HG03457 (cell line): Measurements from ENCODE around the gene ZGPAT.
"Not testable (repeated sequence)": the region's sequence is repeated elsewhere in the genome, so short reads cannot be mapped to it uniquely, and the experiment has no call there.

Experiments
- ATAC-seq: cut with Tn5 transposase; IDR thresholded peaks from one replicate; pipeline ENCODE4 v1.9.1; 2021; ENCODE audit warnings: moderate number of reproducible peaks; ENCODE audit not compliant: unreplicated experiment

ZGPAT gene

DNA sequence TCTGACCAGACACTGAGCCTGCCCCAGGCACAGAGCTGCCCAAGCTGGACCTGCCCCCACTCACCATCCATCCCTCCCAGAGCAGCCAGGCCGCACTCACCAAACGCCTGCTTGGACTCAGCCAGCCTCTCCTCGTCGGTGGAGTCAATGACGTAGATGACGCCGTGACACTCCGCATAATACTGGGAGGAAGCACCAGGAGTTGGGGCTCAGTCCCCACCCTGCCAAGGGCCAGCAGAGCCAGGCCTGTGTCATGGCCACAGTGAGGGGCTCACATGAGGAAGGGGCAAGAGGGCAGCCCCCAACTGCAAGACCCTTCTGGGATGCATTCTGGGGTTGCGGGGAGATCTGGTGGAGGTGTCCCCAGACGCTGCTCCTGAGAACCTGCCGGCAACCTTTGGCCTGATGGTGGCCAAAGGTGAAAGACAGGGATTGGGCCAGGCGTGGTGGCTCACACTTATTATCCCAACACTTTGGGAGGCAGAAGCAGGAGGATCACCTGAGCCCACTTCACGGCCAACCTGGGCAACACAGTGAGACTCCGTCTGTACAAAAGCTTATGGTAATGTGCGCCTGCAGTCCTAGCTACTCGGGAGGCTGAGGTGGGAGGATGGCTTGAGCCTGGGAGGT lies 5.7 kb upstream of the ZGPAT start:
- no peak for ATAC-seq

DNA sequence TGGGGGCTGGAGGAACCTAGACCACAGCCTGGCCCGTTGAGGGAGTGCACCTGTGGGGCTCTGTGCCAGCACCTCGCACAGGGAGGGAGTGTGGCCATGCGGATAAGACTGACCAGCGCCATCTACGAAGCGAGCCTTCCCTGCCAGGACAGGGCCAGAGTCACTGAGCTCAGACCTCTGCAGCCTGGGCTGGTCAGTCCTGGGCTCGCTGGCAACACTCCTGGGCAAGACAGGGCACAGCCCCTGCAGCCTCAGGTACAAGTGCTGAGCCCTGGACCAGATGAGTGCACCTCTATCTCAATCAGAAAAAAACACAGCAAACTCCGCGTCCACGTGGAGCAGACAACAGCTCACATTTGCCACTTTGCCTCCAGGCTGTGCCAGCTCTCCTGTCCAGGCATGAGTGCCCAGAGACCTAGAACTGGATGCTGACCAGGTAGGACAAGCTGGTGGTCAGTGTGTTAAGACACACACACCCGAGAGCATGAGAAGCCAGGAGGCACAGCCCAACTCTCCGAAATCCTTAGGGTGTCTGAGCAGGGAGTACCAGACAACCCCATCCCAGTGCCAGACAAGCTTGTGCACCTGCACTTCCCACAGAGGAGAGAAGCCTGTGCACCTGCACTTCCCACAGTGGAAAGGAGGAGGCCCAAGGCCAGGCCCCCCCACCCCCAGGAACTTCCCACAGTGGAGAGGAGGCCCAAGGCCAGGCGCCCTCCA lies 4.9 kb upstream of the ZGPAT start:
- ATAC-seq: no peak

DNA sequence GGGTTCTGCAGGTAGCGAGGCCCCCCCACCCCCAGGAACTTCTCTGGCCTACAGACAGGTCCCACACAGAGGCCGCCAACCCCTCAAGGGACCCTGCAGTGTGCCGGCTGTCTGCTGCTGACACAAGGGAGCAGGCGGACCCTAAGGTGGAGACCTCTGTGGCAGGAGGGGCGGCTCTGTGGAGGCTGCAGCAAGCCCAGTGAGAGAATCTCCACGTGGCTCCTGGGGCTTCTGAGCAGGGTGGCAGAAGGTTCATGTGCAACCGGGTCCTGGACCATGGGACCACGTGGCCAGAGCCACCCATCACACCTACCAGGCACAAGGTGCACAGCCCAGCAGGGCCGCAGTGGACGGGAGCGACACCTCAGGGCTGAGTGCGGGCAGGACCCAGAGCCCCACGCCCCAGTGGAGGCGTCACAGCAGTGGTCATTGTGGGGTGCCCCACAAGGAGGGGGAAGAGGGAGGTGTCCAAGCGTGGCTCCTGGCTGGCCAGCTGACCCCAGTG lies 4.3 kb upstream of the ZGPAT start:
- no peak for ATAC-seq

DNA sequence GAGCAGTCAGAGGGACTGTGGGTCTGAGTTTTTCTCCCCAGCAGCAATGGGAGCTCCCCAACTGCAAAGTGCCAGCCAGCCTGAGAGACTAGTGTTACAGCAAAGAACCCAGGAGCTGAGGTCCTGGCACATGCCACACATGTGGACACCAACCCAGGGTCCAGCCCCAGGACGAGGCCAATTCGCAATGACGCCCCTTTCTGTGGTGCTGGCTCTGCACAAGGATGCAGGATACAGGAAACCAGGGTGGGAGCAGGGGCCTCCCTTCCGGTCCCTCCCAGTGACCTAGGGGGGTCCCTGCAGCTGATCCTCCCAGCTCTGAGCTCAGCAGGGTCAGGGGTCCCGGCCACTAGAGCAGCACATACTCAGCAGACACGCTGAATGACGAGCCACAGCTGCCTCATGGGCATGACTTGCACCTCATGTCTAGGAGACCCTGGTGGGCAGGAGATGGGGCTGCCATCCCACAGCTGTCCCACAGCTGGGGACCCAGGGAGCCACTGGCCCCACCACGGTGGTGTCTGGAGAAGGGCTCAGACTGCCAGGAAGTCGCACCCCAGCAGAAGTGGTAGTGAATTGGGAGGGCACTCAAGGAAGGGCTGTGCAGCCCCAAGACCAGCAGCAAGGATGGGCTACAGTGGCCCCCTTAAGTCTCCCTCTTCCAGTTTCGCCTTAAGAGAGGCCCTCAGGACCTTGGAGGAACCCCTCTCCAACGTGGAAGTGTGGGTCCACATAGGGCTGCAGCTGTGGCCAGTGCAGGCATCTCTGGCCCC lies 3.7 kb upstream of the ZGPAT start:
- ATAC-seq: no peak

DNA sequence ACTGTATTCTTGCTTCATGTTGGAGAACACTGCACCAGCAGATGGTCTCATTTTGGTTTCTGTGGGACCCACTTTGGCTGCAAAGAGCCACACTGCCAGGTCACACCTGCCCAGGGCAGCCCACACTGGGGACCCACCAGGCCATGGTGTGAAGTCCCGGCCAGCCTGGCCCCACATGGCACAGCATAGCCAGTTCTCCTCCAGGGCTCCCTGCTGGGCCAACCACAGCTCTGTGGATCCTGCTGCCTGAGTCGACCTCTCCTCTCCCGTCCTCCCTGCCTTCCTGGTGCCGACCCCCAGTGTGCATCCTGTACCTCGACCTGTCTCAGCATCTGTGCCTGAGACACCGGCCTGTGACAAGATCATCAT lies 3.1 kb upstream of the ZGPAT start:
- no peak for ATAC-seq

DNA sequence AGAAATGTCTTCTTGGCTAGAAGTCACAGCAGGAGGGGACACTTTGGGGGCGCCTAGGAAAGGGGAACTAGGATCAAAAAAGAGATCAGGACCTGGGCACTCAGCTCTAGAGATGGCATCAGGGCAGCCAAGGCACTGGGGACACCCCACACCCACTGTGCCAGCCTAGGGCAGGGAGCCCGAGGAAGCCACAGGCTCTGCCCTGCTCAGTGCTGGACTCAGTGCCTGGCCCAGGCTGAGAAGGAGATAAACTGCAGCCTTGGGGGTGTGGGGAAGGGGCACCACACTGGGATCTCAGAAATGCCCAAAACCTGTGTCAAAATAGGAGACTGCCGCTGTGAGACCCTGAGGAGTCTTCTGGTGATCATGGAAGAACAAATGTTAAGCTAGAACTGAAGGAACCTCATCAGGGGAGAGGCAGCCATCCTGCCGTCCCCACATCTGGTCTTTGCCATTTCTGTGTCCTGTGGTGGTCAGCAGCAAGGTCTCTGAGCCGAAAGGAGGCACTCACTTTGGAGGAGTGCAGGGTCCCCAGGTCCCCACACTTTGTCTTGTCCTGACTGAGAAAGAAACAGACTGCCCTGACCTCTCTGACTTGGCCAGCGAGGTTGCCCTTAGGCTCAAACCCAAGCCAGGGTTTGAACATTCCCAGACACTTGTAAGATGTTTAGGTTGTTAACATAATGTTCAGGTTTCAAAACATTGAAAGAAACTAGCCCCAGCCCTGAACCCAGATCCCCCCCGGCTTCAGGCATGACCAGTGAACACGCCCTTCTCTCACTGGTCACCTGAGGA lies 2.4 kb upstream of the ZGPAT start:
- no peak for ATAC-seq

DNA sequence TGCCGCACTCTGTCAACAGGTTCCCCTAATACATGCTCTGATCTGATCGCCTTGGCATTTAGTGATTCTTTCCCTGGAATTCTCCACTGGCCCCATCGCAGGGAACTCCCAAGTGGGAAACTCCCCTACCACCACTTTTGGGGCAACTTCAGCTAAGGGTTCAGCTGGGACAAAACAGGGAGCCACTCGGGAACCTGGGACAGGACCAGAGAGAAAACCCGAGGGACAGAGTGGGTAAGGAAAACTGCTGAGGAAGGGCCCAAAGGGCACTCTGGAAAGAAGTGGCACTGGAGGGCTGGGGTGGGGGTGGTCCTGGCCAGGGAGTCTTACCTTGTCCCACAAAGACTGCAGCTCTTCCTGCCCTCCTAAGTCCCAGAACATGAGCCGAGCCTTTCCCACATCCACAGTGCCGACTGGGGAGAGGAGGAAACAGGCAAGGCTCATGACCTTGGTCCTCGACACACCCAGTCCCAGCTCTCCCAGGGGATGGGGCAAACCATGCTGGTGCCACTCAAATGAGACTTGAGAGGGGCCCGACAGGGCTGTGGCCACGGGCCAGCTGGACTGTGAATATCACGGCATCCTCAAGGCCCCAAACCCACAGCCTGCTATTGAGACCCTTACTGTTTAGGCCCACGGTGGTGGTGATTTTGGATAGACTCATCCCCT lies 1.7 kb upstream of the ZGPAT start:
- no peak for ATAC-seq

DNA sequence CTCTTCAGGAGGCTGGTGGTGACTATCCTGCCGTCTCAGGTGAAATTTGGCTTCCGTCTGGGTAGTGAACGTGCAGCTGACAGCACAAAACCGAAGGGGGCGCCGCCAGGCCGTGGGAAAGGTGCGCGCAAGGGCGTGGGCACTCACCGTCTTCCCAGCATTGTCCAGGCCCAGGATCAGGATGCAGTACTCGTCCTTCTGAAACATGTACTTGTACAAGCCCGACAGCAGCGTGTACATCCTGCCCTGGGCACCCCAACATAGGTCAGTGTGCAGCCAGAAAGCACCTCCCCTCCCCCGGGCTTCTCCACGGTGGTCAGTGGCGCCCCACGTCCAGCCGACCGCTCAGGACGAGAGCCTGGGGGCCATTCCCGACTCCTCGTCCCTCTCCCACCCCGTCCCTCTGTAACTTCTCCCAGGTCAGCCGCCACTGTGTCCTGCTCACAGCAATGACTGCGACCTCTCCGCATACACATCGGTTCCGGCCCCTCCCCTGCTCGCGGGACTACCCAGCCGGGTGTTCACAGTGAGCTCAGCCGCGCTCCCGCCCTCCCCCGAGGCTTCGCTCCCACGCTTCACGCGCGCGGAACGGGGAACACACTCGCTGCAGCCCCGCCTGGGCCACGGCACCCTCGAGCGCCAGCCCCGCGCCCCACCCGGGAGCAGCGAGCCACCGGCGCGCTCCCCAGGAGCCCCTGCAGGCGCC lies 834 bp upstream of the ZGPAT start:
- no peak for ATAC-seq

DNA sequence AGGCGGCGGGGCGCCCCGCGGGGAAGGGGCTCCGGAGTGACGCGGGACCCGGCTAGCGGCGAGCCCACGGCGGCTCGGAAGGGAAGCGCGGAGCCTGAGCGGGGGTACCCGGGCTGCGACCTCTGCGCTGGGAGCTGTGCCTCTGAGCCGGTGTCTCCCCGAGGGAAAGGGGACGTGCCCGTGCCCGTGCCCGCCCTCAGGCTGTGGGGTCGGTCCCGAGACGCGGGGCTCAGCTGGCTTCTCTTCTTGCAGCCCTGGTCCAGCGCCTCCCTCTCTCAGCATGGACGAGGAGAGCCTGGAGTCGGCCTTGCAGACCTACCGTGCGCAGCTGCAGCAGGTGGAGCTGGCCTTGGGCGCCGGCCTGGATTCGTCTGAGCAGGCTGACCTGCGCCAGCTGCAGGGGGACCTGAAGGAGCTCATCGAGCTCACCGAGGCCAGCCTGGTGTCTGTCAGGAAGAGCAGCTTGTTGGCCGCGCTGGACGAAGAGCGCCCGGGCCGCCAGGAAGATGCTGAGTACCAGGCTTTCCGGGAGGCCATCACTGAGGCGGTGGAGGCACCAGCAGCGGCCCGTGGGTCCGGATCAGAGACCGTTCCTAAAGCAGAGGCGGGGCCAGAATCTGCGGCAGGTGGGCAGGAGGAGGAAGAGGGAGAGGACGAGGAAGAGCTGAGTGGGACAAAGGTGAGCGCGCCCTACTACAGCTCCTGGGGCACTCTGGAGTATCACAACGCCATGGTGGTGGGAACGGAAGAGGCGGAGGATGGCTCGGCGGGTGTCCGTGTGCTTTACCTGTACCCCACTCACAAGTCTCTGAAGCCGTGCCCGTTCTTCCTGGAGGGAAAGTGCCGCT lies 686 bp downstream of the ZGPAT start:
- ATAC-seq: no peak

DNA sequence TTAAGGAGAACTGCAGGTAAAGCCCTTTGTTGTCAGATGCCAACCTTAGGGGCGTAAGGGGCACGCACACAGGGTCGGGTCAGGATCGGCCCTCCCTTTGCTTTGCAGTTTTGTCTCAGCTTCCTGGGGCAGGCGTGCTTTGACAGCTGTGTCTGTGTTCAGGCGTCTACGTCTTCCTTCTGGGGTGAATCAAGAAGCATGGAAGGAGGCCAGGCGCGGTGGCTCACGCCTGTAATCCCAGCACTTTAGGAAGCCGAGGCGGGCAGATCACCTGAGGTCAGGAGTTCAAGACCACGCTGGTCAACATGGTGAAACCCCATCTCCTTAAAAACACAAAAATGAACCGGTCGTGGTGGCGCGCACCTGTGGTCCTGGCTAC lies 1.3 kb downstream of the ZGPAT start:
- ATAC-seq: no peak

DNA sequence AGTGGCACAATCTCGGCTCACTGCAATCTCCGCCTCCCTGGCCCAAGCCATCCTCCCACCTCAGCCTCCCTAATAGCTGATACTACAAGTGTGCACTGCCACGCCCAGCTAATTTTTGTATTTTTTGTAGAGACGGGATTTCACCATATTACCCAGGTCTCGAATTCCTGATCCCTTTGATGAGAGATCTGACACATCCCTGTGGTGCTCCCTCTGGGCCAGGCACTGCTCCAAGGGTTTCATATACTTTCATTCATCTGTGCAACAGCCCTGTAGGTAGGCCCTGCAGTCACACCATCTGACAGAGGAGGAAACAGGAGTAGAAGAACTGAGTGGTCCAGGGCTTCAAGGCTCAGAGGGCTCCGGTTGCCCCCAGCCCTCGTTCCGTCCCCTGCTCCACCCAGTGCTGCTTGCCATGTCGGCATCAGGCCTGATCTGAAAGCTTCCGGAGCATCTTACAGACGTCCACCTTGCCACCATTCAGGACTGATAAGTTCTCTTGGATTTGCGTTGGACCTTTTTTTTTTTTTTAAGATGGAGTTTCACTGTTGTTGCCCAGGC lies 3.3 kb downstream of the ZGPAT start:
- no peak for ATAC-seq

DNA sequence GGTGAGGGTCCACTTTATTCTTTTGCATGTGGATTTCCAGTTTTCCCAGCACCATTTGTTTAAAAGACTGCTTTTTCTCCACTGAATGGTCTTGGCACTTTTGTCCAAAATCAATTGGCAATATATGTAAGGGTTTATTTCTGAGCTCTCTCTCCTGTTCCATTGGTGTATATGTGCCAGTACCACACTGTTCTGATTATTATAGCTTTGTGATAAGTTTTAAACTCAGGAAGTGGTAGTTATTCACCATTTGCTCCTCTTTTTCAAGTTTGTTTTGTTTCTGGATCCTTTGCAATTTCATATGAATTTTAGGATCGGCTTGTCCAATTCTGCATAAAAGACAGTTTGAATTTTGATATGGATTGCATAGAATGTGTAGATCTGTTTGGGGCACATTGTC lies 4.4 kb downstream of the ZGPAT start:
- ATAC-seq: no peak

DNA sequence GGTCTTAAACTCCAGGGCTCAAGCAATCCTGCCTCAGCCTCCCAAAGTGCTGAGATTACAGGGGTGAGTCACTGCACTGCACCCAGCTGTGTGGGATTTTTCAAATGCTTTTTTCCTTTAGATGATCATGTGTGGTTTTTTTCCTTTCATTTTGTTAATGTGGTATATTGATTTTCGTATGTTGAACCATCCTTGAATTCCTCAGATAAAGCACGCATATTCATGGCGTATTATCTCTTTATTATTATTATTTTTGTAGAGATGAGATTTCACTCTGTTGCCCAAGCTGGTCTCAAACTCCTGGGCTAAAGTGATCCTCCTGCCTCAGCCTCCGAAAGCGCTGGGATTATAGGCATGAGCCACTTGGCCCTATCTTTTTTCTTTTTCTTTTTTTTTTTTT lies 7.0 kb downstream of the ZGPAT start:
- no peak for ATAC-seq

DNA sequence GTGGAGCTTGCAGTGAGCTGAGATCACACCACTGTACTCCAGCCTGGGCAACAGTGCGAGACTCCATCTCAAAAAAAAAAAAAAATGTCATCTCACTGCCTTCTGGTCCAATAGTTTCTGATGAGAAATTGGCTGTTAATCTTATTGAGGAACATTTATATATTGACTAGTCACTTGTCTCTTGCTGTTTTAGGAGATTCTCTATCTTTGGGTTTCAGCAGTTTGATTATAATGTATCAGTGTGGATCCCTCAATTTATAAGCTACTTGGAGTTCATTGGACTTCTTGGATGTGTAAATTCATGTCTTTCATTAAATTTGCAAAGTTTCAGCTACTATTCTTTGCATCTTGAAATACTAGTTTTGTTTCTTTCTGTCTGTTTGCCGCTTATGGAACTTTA lies 11.2 kb downstream of the ZGPAT start:
- ATAC-seq: no peak

DNA sequence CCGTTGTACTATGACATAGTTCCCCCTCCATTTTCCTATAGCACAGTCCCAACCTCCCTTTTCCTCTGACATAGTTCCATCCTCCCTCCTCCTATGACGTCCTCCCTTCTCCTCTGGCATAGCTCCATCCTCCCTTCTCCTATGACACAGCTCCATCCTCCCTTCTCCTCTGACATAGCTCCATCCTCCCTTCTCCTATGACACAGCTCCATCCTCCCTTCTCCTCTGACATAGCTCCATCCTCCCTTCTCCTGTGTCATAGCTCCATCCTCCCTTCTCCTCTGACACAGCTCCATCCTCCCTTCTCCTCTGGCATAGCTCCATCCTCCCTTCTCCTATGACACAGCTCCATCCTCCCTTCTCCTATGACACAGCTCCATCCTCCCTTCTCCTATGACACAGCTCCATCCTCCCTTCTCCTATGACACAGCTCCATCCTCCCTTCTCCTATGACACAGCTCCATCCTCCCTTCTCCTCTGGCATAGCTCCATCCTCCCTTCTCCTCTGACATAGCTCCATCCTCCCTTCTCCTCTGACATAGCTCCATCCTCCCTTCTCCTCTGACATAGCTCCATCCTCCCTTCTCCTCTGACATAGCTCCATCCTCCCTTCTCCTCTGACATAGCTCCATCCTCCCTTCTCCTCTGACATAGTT lies 15.3 kb downstream of the ZGPAT start:
- not testable (repeated sequence) for ATAC-seq

DNA sequence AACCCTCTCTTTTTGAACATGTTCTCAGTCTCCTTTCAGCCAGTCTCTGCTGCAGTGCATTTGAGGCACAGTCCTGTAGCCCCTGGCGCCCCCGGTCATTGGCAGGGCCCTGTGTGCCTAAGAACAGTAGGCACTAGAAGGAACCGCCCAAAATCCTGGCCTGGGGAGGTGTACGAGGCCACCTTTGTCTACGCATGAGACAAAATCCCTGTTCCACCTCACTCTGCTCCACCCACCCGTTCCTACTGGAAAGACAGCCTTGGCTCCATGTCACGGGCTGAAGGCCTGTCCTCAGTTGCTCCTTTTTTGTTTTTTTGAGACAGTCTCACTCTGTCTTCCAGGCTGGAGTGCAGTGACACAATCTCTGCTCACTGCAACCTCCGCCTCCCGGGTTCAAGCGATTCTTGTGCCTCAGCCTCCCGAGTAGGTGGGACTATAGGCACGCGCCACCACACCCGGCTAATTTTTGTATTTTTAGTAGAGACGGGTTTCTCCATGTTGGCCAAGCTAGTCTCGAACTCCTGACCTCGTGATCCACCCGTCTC lies 22.4 kb downstream of the ZGPAT start:
- ATAC-seq: not testable (repeated sequence)

DNA sequence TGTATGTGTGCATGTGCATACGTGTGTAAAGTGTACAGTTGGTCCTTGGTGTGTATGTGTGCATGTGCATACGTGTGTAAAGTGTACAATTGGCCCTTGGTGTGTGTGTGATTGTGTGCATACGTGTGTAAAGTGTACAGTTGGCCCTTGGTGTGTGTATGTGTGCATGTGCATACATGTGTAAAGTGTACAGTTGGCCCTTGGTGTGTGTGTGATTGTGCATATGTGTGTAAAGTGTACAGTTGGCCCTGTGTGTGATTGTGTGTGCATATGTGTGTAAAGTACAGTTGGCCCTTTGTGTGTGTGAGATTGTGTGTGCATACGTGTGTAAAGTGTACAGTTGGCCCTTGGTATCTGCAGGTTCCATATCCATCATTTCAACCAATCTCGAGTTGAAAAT lies 23.6 kb downstream of the ZGPAT start:
- no peak for ATAC-seq
